NCI-H510A (cell line): ENCODE measurements around the gene GAPVD1.
"Not testable (repeated sequence)": the region's sequence is repeated elsewhere in the genome, so short reads cannot be mapped to it uniquely, and the experiment has no call there.

ENCODE experiments used
- DNase-seq: peaks from one replicate; lab custom pipeline; 2025; lab: John Stamatoyannopoulos, UW

The GAPVD1 gene, protein sequence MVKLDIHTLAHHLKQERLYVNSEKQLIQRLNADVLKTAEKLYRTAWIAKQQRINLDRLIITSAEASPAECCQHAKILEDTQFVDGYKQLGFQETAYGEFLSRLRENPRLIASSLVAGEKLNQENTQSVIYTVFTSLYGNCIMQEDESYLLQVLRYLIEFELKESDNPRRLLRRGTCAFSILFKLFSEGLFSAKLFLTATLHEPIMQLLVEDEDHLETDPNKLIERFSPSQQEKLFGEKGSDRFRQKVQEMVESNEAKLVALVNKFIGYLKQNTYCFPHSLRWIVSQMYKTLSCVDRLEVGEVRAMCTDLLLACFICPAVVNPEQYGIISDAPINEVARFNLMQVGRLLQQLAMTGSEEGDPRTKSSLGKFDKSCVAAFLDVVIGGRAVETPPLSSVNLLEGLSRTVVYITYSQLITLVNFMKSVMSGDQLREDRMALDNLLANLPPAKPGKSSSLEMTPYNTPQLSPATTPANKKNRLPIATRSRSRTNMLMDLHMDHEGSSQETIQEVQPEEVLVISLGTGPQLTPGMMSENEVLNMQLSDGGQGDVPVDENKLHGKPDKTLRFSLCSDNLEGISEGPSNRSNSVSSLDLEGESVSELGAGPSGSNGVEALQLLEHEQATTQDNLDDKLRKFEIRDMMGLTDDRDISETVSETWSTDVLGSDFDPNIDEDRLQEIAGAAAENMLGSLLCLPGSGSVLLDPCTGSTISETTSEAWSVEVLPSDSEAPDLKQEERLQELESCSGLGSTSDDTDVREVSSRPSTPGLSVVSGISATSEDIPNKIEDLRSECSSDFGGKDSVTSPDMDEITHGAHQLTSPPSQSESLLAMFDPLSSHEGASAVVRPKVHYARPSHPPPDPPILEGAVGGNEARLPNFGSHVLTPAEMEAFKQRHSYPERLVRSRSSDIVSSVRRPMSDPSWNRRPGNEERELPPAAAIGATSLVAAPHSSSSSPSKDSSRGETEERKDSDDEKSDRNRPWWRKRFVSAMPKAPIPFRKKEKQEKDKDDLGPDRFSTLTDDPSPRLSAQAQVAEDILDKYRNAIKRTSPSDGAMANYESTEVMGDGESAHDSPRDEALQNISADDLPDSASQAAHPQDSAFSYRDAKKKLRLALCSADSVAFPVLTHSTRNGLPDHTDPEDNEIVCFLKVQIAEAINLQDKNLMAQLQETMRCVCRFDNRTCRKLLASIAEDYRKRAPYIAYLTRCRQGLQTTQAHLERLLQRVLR (N-terminal part only)

DNA sequence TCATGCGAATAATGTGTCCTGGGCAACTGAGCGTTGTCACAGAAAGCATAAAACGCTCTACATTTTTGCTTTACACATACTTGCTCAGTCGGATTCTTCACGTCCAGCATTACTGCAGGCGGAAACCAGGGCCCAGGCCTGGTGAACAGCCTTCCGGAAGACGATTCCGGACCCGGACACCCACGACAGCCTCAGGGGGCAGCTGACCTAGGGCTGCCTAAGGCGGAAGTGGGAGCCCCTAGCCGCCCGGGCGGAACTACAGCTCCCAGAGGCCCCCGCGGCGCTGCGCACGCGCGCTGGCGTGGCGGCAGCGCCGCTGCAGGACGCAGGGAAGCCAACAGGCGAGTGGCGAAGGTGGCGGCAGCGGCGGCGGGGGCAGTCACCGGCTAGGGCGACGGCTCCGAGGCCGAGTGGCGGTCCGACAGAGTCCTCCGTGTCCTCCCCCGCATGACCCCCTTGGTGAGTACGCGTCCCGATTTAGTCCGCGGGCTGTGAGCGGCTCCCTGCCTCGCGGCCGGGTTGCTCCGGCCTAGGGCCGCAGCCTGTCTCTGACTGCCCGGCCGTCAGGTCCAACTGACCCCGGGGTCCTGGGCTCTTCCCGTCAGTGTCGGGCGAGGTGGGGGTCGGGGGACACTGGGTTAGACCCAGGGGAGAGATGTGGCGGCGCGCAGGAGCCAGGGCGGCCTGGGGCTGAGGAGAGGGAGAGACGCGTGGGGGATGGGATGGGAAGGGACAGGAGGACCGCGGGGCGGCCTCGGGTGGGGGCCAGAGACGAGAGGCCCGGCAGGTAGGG lies at the start of gene GAPVD1:
Gene GAPVD1 (plus strand): TSS at position 326 of the 793 bp plus-strand sequence. CDS start 37,096 bp downstream, outside the sequence.
- DNase-seq: peak; percentile 90

DNA sequence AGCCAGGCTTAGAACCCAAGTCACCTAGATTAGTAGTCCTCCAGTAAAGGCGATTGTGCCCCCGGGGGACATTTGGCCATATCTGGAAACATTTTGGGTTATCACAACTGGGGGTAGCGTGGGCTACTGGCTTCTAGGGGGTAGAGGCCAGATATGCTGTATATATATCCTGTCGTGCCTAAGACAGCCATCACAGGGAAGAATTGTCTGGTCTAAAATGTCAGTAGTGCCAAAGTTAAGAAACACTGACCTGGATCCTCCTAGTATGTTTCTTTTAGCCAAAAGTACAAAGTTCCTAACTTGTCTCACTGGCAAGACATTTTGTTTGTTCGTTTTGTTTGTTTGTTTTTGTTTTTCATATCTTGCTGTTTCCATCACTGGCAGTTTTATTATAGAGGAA lies 47.4 kb upstream of the GAPVD1 start:
- DNase-seq: no peak

DNA sequence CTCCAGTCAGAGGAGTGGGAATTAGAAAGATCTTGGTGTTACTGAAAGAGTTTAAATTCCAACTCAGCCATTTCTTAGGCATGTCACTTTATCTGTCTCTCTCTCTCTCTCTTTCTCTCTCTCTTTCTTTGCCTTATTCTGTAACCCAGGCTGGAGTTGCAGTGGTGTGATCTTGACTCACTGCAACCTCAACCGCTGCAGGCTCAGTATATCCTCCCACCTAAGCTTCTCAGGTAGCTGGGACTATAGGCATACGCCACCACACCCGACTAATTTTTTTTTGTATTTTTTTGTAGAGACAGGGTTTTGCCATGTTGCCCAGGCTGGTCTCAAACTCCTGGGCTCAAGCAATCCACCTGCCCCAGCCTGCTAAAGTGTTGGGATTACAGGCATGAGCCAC lies 43.0 kb upstream of the GAPVD1 start:
- DNase-seq: no peak

DNA sequence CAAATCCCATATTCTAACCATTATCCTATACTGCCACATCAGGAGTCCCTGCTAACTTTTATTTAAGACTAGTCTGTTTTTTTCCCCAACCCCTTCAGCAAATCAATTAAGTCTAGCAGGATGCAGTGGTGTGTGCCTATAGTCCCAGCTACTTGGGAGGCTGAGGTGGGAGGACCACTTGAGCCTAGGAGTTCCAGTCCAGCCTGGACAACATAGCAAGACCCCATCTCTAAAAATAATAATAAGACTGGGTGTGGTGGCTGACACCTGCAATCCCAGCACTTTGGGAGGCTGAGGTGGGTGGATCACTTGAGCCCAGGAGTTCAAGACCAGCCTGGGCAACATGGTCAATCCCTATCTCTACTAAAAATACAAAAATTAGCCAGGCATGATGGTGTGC lies 36.8 kb upstream of the GAPVD1 start:
- not testable (repeated sequence) for DNase-seq

DNA sequence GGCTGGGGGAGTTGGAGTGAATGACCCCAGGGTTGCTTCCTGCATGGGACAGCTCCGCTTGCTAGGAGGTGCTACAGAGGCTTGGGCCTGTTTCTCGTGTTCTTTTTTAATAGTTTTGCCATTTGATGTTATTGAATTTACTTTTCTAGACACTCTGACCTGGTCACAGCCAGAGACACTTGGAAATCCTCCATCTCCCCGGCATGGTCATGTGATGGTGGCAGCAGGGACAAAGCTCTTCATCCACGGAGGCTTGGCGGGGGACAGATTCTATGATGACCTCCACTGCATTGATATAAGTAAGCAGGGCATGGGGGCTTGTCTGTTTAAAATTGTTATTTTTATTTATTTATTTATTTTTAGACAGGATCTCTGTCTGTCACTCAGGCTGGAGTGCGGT lies 33.9 kb upstream of the GAPVD1 start:
- no peak for DNase-seq

DNA sequence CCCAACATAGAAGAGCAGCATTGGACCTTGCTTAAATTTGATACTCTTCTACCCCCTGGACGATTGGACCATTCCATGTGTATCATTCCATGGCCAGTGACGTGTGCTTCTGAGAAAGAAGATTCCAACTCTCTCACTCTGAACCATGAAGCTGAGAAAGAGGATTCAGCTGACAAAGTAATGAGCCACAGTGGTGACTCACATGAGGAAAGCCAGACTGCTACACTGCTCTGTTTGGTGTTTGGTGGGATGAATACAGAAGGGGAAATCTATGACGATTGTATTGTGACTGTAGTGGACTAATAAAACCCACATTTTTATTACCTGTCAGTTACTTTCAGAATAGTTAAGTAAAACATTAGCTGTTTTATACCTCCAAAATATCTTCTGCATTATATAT lies 27.9 kb upstream of the GAPVD1 start:
- no peak for DNase-seq

DNA sequence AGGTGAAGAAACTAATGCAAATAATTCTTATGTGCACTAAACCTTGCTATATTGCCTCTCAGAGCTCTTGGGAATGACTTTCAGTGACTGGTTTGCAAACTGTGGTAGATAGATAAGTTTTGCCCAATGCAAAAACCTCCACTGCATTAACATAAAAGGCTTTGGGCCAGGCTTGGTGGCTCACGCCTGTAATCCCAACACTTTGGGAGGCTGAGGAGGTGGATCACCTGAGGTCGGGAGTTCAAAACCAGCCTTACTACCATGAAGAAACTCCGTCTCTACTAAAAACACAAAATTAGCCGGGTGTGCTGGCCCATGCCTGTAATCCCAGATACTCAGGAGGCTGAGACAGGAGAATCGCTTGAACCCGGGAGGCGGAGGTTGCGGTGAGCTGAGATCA lies 27.5 kb upstream of the GAPVD1 start:
- DNase-seq: not testable (repeated sequence)

DNA sequence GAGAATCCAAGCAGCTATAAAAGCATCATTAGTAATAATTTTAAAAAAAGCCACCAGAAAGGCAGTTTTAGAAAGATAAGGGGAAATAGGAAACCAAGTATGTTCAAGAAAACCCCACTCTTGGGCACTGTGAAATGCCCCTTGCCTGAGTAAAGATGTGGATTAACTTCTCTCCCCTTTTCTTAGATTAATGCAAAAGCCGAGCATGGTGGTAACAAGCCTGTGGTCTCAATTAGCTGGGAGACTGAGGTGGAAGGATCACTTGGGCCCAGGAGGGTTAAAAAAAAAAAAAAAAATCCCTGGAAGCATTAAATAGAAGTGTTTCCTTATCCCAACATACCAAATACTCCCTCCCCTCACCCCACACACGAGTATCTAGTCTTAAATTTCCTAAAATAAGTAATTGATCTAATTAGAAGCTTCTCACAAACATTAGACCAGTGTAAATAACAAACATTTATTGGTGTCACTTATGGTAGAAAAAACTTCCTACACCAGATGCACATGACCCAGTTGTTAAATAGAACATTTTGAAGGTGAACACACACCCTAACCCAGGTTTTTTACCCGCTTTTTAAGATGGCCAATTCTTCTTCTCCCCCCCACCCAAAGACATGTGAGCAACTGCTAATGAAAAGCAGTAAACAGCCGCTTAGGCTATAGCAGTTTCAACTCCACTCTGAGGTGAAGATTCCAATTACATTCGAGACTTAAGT lies 25.7 kb upstream of the GAPVD1 start:
- DNase-seq: no peak

DNA sequence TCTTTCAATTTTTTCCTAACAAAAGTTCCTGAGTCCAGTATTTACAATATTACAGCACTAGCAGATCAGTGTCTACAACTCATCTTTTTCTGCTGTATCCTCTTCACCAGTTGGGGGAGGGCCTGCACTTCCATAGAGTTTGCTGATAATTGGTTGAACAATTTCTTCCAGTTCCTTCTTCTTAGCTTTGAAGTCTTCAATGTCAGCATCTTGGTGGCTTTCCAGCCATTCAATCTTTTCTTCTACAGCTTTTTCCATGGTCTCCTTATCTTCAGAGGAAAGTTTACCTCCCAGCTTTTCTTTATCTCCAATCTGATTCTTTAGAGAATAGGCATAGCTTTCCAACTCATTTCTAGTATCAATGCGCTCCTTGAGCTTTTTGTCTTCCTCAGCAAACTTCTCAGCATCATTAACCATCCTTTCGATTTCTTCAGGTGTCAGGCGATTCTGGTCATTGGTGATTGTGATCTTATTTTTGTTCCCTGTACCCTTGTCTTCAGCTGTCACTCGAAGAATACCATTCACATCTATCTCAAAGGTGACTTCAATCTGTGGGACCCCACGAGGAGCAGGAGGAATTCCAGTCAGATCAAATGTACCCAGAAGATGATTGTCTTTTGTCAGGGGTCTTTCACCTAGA lies 25.0 kb upstream of the GAPVD1 start:
- DNase-seq: not testable (repeated sequence)

DNA sequence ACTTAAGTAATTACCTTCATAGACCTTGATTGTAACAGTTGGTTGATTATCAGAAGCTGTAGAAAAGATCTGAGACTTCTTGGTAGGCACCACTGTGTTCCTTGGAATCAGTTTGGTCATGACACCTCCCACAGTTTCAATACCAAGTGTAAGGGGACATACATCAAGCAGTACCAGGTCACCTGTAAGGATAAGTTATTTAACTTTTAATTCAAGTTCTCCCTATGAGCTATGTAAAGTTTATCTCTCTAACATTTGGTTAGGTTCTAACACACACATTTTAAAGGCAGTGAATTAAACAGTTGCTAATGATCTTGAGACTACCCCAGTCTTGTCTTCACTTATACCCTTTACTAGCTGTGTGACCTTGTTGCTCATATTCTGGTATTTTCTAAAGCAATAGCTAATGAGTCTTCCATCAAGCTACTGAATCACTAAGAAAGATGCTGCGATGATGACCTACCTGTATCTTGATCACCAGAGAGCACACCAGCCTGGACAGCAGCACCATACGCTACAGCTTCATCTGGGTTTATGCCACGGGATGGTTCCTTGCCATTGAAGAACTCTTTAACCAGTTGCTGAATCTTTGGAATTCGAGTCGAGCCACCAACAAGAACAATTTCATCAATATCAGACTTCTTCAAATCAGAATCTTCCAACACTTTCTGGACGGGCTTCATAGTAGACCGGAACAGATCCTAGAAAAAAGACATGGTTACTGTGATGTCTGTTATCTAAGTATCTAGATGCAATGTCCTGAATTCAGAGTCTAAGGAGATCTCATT lies 23.3 kb upstream of the GAPVD1 start:
- no peak for DNase-seq

DNA sequence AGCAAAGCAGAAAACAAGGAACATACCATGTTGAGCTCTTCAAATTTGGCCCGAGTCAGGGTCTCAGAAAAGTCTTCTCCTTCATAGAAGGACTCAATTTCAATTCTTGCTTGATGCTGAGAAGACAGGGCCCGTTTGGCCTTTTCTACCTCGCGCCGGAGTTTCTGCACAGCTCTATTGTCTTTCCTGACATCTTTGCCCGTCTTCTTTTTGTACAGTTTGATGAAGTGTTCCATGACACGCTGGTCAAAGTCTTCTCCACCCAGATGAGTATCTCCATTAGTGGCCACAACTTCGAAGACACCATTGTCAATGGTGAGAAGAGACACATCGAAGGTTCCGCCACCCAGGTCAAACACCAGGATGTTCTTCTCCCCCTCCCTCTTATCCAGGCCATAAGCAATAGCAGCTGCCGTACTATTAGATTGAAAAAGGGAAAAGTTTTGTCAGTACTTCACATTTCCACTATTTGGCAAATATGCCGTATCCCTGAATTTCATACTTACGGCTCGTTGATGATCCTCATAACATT lies 22.6 kb upstream of the GAPVD1 start:
- no peak for DNase-seq

DNA sequence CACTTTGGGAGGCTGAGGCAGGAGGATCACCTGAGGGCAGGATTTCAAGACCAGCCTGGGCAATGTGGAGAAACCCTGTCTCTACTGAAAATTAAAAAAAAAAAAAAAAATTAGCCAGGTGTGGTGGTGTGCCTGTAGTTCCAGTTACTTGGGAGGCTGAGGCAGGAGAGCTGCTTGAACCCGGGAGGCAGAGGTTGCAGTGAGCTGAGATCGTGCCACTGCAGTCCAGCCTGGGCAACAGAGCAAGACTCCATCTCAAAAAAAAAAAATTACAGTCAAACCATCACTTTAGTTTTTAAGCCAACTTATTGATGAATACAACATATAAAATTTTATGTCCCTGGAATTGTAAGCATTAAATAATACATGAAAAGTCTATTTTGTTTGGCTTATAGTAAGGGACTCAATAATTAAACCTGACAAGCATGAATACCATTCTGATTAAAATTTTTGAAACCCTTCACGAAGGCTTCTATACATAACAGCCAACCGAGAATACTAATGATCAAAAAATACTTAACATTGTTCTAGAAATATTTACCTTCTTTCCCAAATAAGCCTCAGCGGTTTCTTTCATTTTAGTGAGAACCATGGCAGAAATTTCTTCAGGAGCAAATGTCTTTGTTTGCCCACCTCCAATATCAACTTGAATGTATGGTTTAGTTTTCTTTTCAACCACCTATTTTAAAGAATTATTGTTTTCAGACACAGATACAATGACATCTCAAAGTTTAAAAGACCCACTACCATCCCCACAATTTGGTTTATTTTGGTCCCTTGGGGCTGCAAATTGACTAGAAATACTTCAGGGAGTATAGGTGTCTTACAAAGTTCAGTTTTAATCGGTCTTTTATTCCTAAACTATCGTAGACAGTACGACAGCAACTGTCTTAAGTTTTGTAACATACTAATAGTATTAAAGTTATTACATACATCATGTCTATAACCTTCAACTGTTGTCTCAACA lies 21.7 kb upstream of the GAPVD1 start:
- no peak for DNase-seq

DNA sequence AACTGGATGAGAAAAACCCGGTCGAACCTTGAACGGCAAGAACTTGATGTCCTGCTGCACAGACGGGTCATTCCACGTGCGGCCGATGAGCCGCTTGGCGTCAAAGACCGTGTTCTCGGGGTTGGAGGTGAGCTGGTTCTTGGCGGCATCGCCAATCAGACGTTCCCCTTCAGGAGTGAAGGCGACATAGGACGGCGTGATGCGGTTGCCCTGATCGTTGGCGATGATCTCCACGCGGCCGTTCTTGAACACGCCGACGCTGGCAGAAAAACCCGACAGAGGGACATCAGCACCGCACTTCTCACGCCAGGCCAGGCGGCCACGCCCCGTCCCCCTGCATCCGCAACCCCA lies 21.0 kb upstream of the GAPVD1 start:
- peak; percentile 30 for DNase-seq

DNA sequence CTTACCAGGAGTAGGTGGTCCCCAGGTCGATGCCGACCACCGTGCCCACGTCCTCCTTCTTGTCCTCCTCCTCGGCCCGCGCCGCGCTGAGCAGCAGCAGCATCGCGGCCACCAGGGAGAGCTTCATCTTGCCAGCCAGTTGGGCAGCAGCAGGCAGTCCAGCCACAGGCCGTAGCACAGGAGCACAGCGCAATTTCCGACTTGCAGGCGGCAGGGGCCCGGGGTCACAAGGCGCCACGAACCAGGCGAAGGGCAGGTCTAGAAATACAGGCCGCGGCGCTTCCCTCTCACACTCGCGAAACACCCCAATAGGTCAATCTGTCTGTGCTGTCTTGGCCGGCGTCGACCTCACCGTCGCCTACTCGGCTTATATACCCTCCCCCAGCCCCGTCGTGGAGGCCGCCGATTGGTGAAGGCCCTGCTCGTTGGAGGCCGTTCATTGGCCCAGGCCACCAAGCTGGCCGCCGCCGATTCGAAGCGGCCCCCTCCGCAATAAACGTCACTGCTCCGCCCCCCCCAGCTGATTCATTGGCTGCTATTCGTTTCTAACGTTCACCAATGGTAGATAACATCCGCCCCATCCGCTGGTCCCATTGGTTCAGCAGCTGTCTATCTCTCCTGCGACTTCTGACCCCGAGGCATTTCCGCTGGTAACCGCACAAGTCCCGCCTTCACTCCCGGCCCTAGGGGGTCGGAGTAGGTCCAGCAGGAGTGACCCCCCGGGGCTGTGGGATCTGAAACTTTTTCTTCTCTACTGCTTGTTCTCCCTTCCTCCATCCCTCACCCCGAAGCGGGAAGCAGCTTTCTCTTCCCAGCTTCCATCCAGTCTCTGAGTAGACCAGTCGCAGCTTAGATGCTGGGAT lies 20.4 kb upstream of the GAPVD1 start, which contains the start of gene HSPA5:
Gene HSPA5 (minus strand): TSS at position 344 of the 863 bp plus-strand sequence. CDS start 217 bp downstream, at position 127.
- DNase-seq: peak; percentile 97

DNA sequence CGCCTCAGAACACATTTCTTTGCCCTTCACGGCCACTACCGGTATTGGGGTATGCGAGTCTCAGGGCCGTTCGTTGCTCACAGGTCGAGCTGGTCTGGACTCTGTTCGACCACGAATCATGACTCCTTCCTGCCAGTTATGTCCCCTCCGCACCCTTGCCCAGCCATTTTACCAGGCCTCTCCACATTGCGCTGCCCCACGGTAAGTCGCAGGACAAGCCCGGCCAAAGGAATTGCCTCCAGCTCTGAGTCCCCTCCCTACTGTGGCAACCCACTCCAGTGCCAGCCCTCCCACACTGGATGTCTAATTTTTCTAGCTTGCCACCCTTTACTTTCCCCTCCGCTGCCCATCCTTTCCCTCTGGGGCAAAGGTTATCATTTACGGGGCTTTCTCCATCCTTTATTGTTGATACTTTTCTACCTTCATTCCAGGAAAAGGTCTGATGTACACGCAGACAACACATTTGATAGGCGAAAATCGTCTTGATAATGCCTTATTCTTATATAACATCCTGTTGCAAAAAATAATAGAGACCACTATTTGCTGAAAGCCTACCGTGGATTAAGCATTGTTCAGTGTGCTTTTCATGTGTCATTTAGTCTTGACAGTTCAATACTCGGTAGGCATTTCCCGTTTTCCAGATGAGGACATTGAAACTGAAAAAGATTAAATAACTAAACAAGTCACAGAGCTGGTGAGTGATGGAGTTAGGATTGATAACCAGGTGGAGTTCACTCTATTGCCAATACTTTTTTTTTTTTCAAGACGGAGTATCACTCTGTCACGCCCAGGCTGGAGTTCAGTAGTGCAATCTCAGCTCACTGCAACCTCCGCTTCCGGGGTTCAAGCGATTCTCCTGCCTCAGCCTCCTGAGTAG lies 19.5 kb upstream of the GAPVD1 start:
- no peak for DNase-seq

DNA sequence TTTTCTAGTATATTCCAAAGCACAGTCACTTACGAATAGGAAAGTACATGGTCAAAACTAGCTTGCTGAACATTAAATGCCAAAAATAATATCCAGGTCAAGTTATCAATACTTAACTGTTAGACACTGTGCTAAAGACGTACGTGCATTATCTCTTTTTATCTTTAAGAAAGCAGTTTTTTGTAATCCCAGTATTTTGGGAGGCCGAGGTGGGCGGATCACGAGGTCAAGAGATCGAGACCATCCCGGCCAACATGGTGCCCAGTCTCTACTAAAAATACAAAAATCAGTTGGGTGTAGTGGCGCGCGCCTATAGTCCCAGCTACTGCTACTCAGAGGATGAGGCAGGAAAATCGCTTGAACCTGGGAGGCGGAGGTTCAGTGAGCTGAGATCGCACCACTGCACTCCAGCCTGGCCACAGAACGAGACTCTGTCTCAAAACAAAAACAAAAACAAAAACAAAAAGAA lies 17.8 kb upstream of the GAPVD1 start:
- no peak for DNase-seq
